ENCODE measurements around the gene NWD2. TPM values are rescaled to one million over a fixed set of nuclear protein-coding genes. Genes with fewer than 3 reads are reported as not detected.

Gene NWD2
- total RNA-seq, 1 donor from 2014 or later: not detected

GRCh38 chr4:37438564-37439279, 194.2 kb downstream of the NWD2 start:
- no peak for DNase-seq (ENCODE audit: low read depth in 2 of 2)

- DNase-seq (ENCODE audit: low read depth in 2 of 2): no peak
Measured at GRCh38 chr4:37439809-37440474, 195.4 kb downstream of the NWD2 start.

GRCh38 chr4:37440501-37440900, 196.0 kb downstream of the NWD2 start:
- DNase-seq (ENCODE audit: low read depth in 2 of 2): no peak

- peak in 1 of 2 donors; percentile 0 for DNase-seq (ENCODE audit: low read depth in 2 of 2)
Measured at GRCh38 chr4:37441231-37442061, 196.9 kb downstream of the NWD2 start.

GRCh38 chr4:37442062-37442323, 197.4 kb downstream of the NWD2 start:
- no peak for DNase-seq (ENCODE audit: low read depth in 2 of 2)

GRCh38 chr4:37443137-37443536, 198.6 kb downstream of the NWD2 start:
- no peak for DNase-seq (ENCODE audit: low read depth in 2 of 2)

GRCh38 chr4:37445023-37445422, 200.5 kb downstream of the NWD2 start:
- DNase-seq (ENCODE audit: low read depth in 2 of 2): no peak

GRCh38 chr4:37446016-37446415, 201.5 kb downstream of the NWD2 start:
- no peak for DNase-seq (ENCODE audit: low read depth in 2 of 2)

- no peak for DNase-seq (ENCODE audit: low read depth in 2 of 2)
Measured at GRCh38 chr4:37447886-37448285, 203.3 kb downstream of the NWD2 start.

GRCh38 chr4:37450309-37450708, 205.8 kb downstream of the NWD2 start:
- no peak for DNase-seq (ENCODE audit: low read depth in 2 of 2)

GRCh38 chr4:37450911-37451310, 206.4 kb downstream of the NWD2 start:
- no peak for DNase-seq (ENCODE audit: low read depth in 2 of 2)

GRCh38 chr4:37451656-37452055, 207.1 kb downstream of the NWD2 start:
- DNase-seq (ENCODE audit: low read depth in 2 of 2): no peak

- peak; percentile 79 to 81 for DNase-seq (ENCODE audit: low read depth in 2 of 2)
Measured at GRCh38 chr4:37452952-37453280, 208.4 kb downstream of the NWD2 start.

- DNase-seq (ENCODE audit: low read depth in 2 of 2): peak; percentile 46 to 47
Measured at GRCh38 chr4:37453281-37453998, 208.9 kb downstream of the NWD2 start.

GRCh38 chr4:37453999-37454800, 209.7 kb downstream of the NWD2 start:
- DNase-seq (ENCODE audit: low read depth in 2 of 2): no peak

- no peak for DNase-seq (ENCODE audit: low read depth in 2 of 2)
Measured at GRCh38 chr4:37455301-37456131, 211.0 kb downstream of the NWD2 start.

- DNase-seq (ENCODE audit: low read depth in 2 of 2): no peak
Measured at GRCh38 chr4:37461801-37462200, 217.3 kb downstream of the NWD2 start.

- no peak for DNase-seq (ENCODE audit: low read depth in 2 of 2)
Measured at GRCh38 chr4:37463033-37463856, 218.7 kb downstream of the NWD2 start.

- no peak for DNase-seq (ENCODE audit: low read depth in 2 of 2)
Measured at GRCh38 chr4:37464373-37465128, 220.0 kb downstream of the NWD2 start.

Measured in lung microvascular endothelial cell (primary cell).